OCI-LY7 (cell line): ENCODE data around the gene PHYKPL. TPM values are rescaled to one million over a fixed set of nuclear protein-coding genes. Genes with fewer than 3 reads are reported as not detected.

ENCODE experiments used
- BruUV-seq: library from RNA; stranded (reverse); fragments of 400-500 nt; replicated peaks from 2 replicates; lab custom pipeline; 2021; lab: Mats Ljungman, UMichigan
- CTCF ChIA-PET: fragments of 300-600 bp; sonication (Branson Sonifier 250); formaldehyde crosslinking; loops from one replicate; lab custom pipeline; 2022; ENCODE audit warnings: antibody characterized with exemption; ENCODE audit not compliant: unreplicated experiment; lab: Charles Lee
- POLR2A ChIA-PET: fragments of 300-600 bp; sonication (Branson Sonifier 250); formaldehyde crosslinking; loops from one replicate; lab custom pipeline; 2022; ENCODE audit warnings: antibody characterized with exemption; lab: Charles Lee
- DNase-seq: peaks from one replicate; pipeline ENCODE4 v3.0.0-alpha.2; 2015; ENCODE audit warnings: low spot score
- H2AFZ ChIP-seq: fragments of 200-600 bp; sonication (generic), shearing (Covaris generic); 2 replicates; pipeline ENCODE4 v1.6.1; 2014; ENCODE audit warnings: mild to moderate bottlenecking, antibody characterized with exemption, low read length, moderate library complexity
- H3K27ac ChIP-seq: fragments of 200-600 bp; sonication (generic); 2 replicates; pipeline ENCODE4 v1.5.1; 2014; ENCODE audit warnings: mixed run types, low read depth, mild to moderate bottlenecking, moderate library complexity, low read length, inconsistent platforms; ENCODE audit not compliant: poor library complexity, severe bottlenecking
- H3K36me3 ChIP-seq: fragments of 200-600 bp; sonication (generic); 2 replicates; pipeline ENCODE4 v1.6.1; 2014; ENCODE audit warnings: mild to moderate bottlenecking, antibody characterized with exemption, low read length, moderate library complexity, mixed read lengths; ENCODE audit not compliant: insufficient read depth
- H3K4me1 ChIP-seq: fragments of 200-600 bp; sonication (generic); 2 replicates; pipeline ENCODE4 v1.5.1; 2014; ENCODE audit warnings: mild to moderate bottlenecking, low read length; ENCODE audit not compliant: insufficient read depth, poor library complexity, severe bottlenecking
- H3K4me2 ChIP-seq: fragments of 200-600 bp; sonication (generic); 2 replicates; pipeline ENCODE4 v1.6.1; 2014; ENCODE audit warnings: mild to moderate bottlenecking, low read length
- H3K4me3 ChIP-seq: fragments of 200-600 bp; sonication (generic); 2 replicates; pipeline ENCODE4 v1.5.1; 2014; ENCODE audit warnings: mild to moderate bottlenecking, low read depth, low read length; ENCODE audit not compliant: poor library complexity, severe bottlenecking
- H3K79me2 ChIP-seq: fragments of 200-600 bp; sonication (generic); 2 replicates; pipeline ENCODE4 v1.6.1; 2016; ENCODE audit warnings: low read depth, mild to moderate bottlenecking, low read length, moderate library complexity, mixed read lengths; ENCODE audit not compliant: insufficient read depth
- H3K9me2 ChIP-seq: fragments of 200-600 bp; sonication (generic); 2 replicates; pipeline ENCODE4 v1.6.1; 2016; ENCODE audit warnings: mild to moderate bottlenecking, low read length, mixed read lengths; ENCODE audit not compliant: insufficient read depth
- H3K9me3 ChIP-seq: fragments of 200-600 bp; sonication (generic); 2 replicates; pipeline ENCODE4 v1.6.1; 2014; ENCODE audit warnings: mild to moderate bottlenecking, mixed run types, low read length, mixed read lengths
- H4K20me1 ChIP-seq: fragments of 200-600 bp; sonication (generic); 2 replicates; pipeline ENCODE4 v1.6.1; 2014; ENCODE audit warnings: mild to moderate bottlenecking, antibody characterized with exemption, low read length, moderate library complexity, mixed read lengths; ENCODE audit not compliant: insufficient read depth
- EZH2phosphoT487 ChIP-seq: fragments of 200-600 bp; sonication (generic); IDR thresholded peaks from 2 replicates; pipeline ENCODE4 v1.6.1; 2018; ENCODE audit warnings: low read depth, borderline replicate concordance, mild to moderate bottlenecking, mixed run types, antibody characterized with exemption, low read length, moderate library complexity, mixed read lengths
- intact Hi-C: fragments of 100-400 bp; cut with micrococcal nuclease; formaldehyde crosslinking; loops from one replicate; pipeline ENCODE4 v1.10.0; 2022; ENCODE audit not compliant: unreplicated experiment
- total RNA-seq, 2 experiments: library from RNA; depleted of rRNA in 1 of 2; stranded (reverse); fragments of >200 nt in 1 of 2; shearing (Covaris generic) in 1 of 2; gene quantifications; 2 replicates each; pipeline ENCODE4 v1.2.3, GENCODE V29; 2014 to 2022
- TF ChIP-seq, protein P1 (sequence below): fragments of 200-600 bp; sonication (generic); conservative IDR thresholded peaks from 2 replicates; pipeline ENCODE4 v1.5.1; 2014; ENCODE audit warnings: mild to moderate bottlenecking, antibody characterized with exemption, low read length, moderate library complexity, mixed read lengths

Gene PHYKPL
- total RNA-seq, 2 experiments from 2014 or later, result 86.3 to 146 TPM

- Histone ChIP-seq H3K36me3 (peaks cover 95% of the 10 kb centered on the region), H3K9me2 (no peaks in the 10 kb centered on the region), H3K27ac (peak overlapping the region; percentile 44), H4K20me1 (0 out of 2 replicates have a peak, but pooled peaks cover 6% of the 10 kb centered on the region), H3K4me2 (peak overlapping the region; percentile 7; the same call in 1 of the 2 replicates), H3K4me1 (peaks cover 32% of the 10 kb centered on the region), H3K79me2 (peaks cover 3% of the 10 kb centered on the region; the same call in 1 of the 2 replicates), H3K4me3 (no peak overlapping the region), H3K9me3 (no peaks in the 10 kb centered on the region), H2AFZ (no peak overlapping the region)
- peak; percentile 56 for DNase-seq
- POLR2A ChIA-PET, result interaction anchor here (0.6 to 1.2 kb wide), 10 partner anchors 9 to 1386 kb away, joined by 3 to 6 read pairs (median 4); partner anchors contain the start of gene PHYKPL
- TF ChIP-seq EZH2phosphoT487, result no peak
- TF ChIP-seq, protein P1, sequence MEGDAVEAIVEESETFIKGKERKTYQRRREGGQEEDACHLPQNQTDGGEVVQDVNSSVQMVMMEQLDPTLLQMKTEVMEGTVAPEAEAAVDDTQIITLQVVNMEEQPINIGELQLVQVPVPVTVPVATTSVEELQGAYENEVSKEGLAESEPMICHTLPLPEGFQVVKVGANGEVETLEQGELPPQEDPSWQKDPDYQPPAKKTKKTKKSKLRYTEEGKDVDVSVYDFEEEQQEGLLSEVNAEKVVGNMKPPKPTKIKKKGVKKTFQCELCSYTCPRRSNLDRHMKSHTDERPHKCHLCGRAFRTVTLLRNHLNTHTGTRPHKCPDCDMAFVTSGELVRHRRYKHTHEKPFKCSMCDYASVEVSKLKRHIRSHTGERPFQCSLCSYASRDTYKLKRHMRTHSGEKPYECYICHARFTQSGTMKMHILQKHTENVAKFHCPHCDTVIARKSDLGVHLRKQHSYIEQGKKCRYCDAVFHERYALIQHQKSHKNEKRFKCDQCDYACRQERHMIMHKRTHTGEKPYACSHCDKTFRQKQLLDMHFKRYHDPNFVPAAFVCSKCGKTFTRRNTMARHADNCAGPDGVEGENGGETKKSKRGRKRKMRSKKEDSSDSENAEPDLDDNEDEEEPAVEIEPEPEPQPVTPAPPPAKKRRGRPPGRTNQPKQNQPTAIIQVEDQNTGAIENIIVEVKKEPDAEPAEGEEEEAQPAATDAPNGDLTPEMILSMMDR, result no peak
- CTCF ChIA-PET, result no interaction called here
- intact Hi-C loops, result no loop called here
- no TSS peak for BruUV-seq
Measured at GRCh38 chr5:178216088-178216534, 16.5 kb downstream of the PHYKPL start.

DNA sequence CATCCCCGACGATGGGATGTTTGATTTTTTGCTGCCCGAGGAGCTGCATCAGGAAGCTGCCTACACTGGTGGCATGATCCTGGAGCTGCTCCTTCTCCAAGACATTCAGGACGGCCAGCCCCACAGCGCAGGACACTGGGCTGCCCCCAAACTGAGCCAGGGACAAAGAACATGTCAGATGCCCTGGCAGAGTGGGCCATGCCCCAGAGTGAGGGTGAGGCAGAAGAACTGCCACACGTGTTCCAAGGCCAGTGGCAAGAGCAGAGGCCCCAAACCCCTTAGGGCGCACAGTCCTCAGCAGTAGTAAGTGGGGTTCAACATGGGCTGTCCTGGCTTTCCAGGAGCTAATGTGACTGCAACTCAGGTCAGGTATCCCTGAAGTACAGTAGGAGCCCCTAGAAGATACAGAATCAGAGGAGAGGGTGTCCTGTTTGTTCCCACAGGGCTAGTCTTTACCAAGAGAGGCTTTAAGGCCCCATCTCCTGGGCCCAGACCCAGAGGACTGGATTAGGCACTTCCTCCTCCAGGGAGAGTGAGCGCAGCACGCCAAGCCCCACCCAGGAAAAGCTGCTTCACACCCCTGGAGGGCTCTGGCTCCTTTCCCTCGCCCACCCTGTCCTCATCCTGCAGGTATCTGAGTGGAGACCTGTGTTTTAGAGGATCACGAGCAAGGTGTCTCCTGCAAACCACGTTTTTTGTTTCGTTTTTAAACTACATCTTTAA lies 17.2 kb downstream of the PHYKPL start:
- Histone ChIP-seq H3K9me3 (no peaks in the 10 kb centered on the region), H4K20me1 (0 out of 2 replicates have a peak, but pooled peaks cover 8% of the 10 kb centered on the region), H3K4me3 (no peak overlapping the region), H2AFZ (no peak overlapping the region), H3K79me2 (peaks cover 3% of the 10 kb centered on the region; the same call in 1 of the 2 replicates), H3K27ac (peak overlapping the region; percentile 44), H3K4me2 (peak overlapping the region; percentile 7; the same call in 1 of the 2 replicates), H3K9me2 (no peaks in the 10 kb centered on the region), H3K36me3 (peaks cover 95% of the 10 kb centered on the region), H3K4me1 (peaks cover 32% of the 10 kb centered on the region)
- TF ChIP-seq, protein P1, result no peak
- TF ChIP-seq EZH2phosphoT487, result no peak
- ChIA-PET CTCF (no interaction called here), POLR2A (interaction anchor here (0.6 to 1.2 kb wide), 6 partner anchors 8 to 32 kb away, joined by 3 to 5 read pairs (median 4); partner anchors contain the start of gene HNRNPAB)
- intact Hi-C loops, result no loop called here
- DNase-seq, result no peak
- BruUV-seq, result no TSS peak
